B cell (primary cell): ENCODE measurements around the gene PLCB4. TPM values are rescaled to one million over a fixed set of nuclear protein-coding genes. Genes with fewer than 3 reads are reported as not detected.

ENCODE experiments used
- ATAC-seq: fragments of 200-7000 bp; cut with Tn5 transposase; one replicate; pipeline ENCODE4 v1.10.0; 2021; ENCODE audit warnings: low read depth, mild to moderate bottlenecking, moderate number of reproducible peaks, moderate library complexity
- CTCF ChIA-PET: fragments of 350-600 bp; sonication (Branson Sonifier 250); formaldehyde crosslinking; loops from one replicate; lab custom pipeline; 2021; ENCODE audit warnings: antibody characterized with exemption, inconsistent platforms; lab: Charles Lee
- POLR2A ChIA-PET: fragments of 350-600 bp; sonication (Branson Sonifier 250); formaldehyde crosslinking; loops from one replicate; lab custom pipeline; 2021; ENCODE audit warnings: antibody characterized with exemption; lab: Charles Lee
- DNase-seq: peaks from one replicate; pipeline ENCODE4 v3.0.0; 2013
- H2AFZ ChIP-seq: 2 replicates; pipeline ENCODE4 v1.6.1; 2012; ENCODE audit warnings: mild to moderate bottlenecking, low read depth, low read length; ENCODE audit not compliant: insufficient read depth, poor library complexity, severe bottlenecking
- H3K27ac ChIP-seq, 2 donors: 1 replicate in 1 of 2; 2 replicates in 1 of 2; pipeline ENCODE4 v1.5.1; 2012 to 2013; ENCODE audit warnings: low read length in 2 of 2, mild to moderate bottlenecking in 2 of 2, moderate library complexity in 1 of 2
- H3K27me3 ChIP-seq, 4 experiments: fragments of 200-600 bp in 1 of 4; sonication (generic) in 1 of 4; replicated peaks in 1 of 4; 1 replicate in 2 of 4; 2 replicates in 2 of 4; pipeline versions ENCODE4 v1.6.1 to v1.7.0; 2013 to 2016; ENCODE audit warnings: low read length in 3 of 4, mild to moderate bottlenecking in 2 of 4, mixed read lengths in 1 of 4, moderate library complexity in 1 of 4; ENCODE audit not compliant: insufficient read depth in 4 of 4, control insufficient read depth in 3 of 4; ENCODE audit errors: control extremely low read depth in 1 of 4
- H3K36me3 ChIP-seq, 2 experiments: replicated peaks in 1 of 2; 1 replicate in 1 of 2; 2 replicates in 1 of 2; pipeline versions ENCODE4 v1.6.1 to v1.7.1; 2013; ENCODE audit warnings: low read length in 1 of 2; ENCODE audit not compliant: insufficient read depth in 2 of 2, control insufficient read depth in 1 of 2; ENCODE audit errors: control extremely low read depth in 1 of 2, extremely low read depth in 1 of 2
- H3K4me1 ChIP-seq, 2 donors: fragments of 200-600 bp in 1 of 2; sonication (generic) in 1 of 2; 1 replicate in 1 of 2; 2 replicates in 1 of 2; pipeline versions ENCODE4 v1.5.1 to v1.6.1; 2013 to 2017; ENCODE audit warnings: low read length in 2 of 2; ENCODE audit not compliant: control insufficient read depth in 2 of 2, insufficient read depth in 2 of 2
- H3K4me2 ChIP-seq: replicated peaks from 2 replicates; pipeline ENCODE3; 2012; ENCODE audit warnings: mild to moderate bottlenecking, low read depth, low read length; ENCODE audit not compliant: poor library complexity, severe bottlenecking
- H3K4me3 ChIP-seq, 5 experiments: fragments of 200-600 bp in 1 of 5; sonication (generic) in 1 of 5; 1 replicate in 3 of 5; 2 replicates in 2 of 5; pipeline versions ENCODE4 v1.5.1 to v1.7.0; 2011 to 2016; ENCODE audit warnings: low read length in 4 of 5, mild to moderate bottlenecking in 4 of 5, low read depth in 2 of 5, control low read depth in 1 of 5, moderate library complexity in 1 of 5; ENCODE audit not compliant: insufficient read depth in 1 of 5; ENCODE audit errors: control extremely low read depth in 1 of 5, extremely low read depth in 1 of 5
- H3K79me2 ChIP-seq: fragments of 200-600 bp; sonication (generic); one replicate; pipeline ENCODE4 v1.6.0; 2016; ENCODE audit warnings: low read length; ENCODE audit not compliant: control insufficient read depth, insufficient read depth
- H3K9ac ChIP-seq: fragments of 200-600 bp; sonication (generic); 2 replicates; pipeline ENCODE4 v1.6.1; 2017; ENCODE audit warnings: mild to moderate bottlenecking, low read length, moderate library complexity
- H3K9me3 ChIP-seq, 3 donors: one replicate each; pipeline versions ENCODE4 v1.6.1 to v1.7.1; 2013; ENCODE audit warnings: low read length in 2 of 3; ENCODE audit not compliant: control insufficient read depth in 2 of 3, insufficient read depth in 1 of 3; ENCODE audit errors: control extremely low read depth in 1 of 3
- H4K20me1 ChIP-seq: 2 replicates; pipeline ENCODE4 v1.6.0; 2012; ENCODE audit warnings: mild to moderate bottlenecking, low read length; ENCODE audit not compliant: insufficient read depth, control insufficient read depth, poor library complexity, severe bottlenecking
- H3K27ac Mint-ChIP-seq: one replicate; pipeline ENCODE4 v1.8.0; 2021; ENCODE audit warnings: mixed read lengths
- H3K27me3 Mint-ChIP-seq: one replicate; pipeline ENCODE4 v1.8.0; 2021; ENCODE audit warnings: mixed read lengths
- H3K4me1 Mint-ChIP-seq: one replicate; pipeline ENCODE4 v1.8.0; 2021; ENCODE audit warnings: mixed read lengths
- H3K4me3 Mint-ChIP-seq: one replicate; pipeline ENCODE4 v1.8.0; 2021; ENCODE audit warnings: mixed read lengths
- H3K9me3 Mint-ChIP-seq: one replicate; pipeline ENCODE4 v1.8.0; 2022; ENCODE audit warnings: mixed read lengths; ENCODE audit not compliant: insufficient read depth
- CTCF ChIP-seq: fragments of 200-600 bp; IDR thresholded peaks from one replicate; pipeline ENCODE4 v1.8.0; 2022; ENCODE audit warnings: antibody characterized with exemption, mild to moderate bottlenecking
- EZH2 ChIP-seq: IDR thresholded peaks from 2 replicates; pipeline ENCODE4 v1.6.1; 2012; ENCODE audit warnings: borderline replicate concordance, low read depth, mild to moderate bottlenecking, moderate library complexity, low read length; ENCODE audit not compliant: insufficient read depth, poor library complexity, severe bottlenecking
- WGBS: methylation state at CpG from one replicate; pipeline ENCODE4 v1.1.5; 2013; ENCODE audit warnings: missing lambda C conversion rate; ENCODE audit not compliant: insufficient coverage; 5-methylcytosine and 5-hydroxymethylcytosine counted together
- intact Hi-C: fragments of 100-400 bp; cut with micrococcal nuclease; formaldehyde crosslinking; loops from one replicate; pipeline ENCODE4 v1.10.0; 2022
- polyA plus RNA-seq: library from polyadenylated mRNA; depleted of rRNA; stranded (reverse); fragments of >200 nt; gene quantifications from 2 replicates; pipeline ENCODE4 v1.2.3, GENCODE V29; 2012
- total RNA-seq, 2 donors: library from RNA; stranded (reverse); fragments of 120-200 nt in 1 of 2; gene quantifications; 1 replicate in 1 of 2; 2 replicates in 1 of 2; pipeline versions ENCODE4 v1.2.3 to v1.2.4, GENCODE V29; 2013 to 2022

The PLCB4 gene
- total and polyA plus RNA-seq, 2 donors (not counting 1 experiment from before 2014, with no cell fraction given), result not detected

GRCh38 chr20:9475456-9475855 is 406.6 kb downstream of the PLCB4 start:
- no peak overlapping the region for H3K9ac ChIP-seq
- no peaks in the 10 kb centered on the region for H4K20me1 ChIP-seq
- Mint-ChIP-seq H3K4me1 (no peaks in the 10 kb centered on the region), H3K27ac (no peak overlapping the region), H3K4me3 (no peak overlapping the region), H3K9me3 (no peaks in the 10 kb centered on the region), H3K27me3 (no peaks in the 10 kb centered on the region)
- no peaks in the 10 kb centered on the region for H3K4me1 ChIP-seq
- no peaks in the 10 kb centered on the region for H3K36me3 ChIP-seq
- intact Hi-C loops, result no loop called here
- H3K4me2 ChIP-seq, result no peak overlapping the region
- ChIA-PET POLR2A (no interaction called here), CTCF (no interaction called here)
- no peak for DNase-seq
- no peak overlapping the region for H3K27ac ChIP-seq
- ATAC-seq, result no peak
- H3K9me3 ChIP-seq, result no peaks in the 10 kb centered on the region
- no peaks in the 10 kb centered on the region for H3K79me2 ChIP-seq
- TF ChIP-seq EZH2 (no peak), CTCF (no peak)
- no peak overlapping the region for H3K4me3 ChIP-seq
- H2AFZ ChIP-seq, result no peak overlapping the region
- H3K27me3 ChIP-seq, result no peaks in the 10 kb centered on the region

- intact Hi-C loops, result no loop called here
- ChIA-PET CTCF (no interaction called here), POLR2A (no interaction called here)
- Histone ChIP-seq H3K9ac (no peak overlapping the region), H3K4me3 (no peak overlapping the region), H3K27ac (no peak overlapping the region), H3K36me3 (no peaks in the 10 kb centered on the region), H3K27me3 (no peaks in the 10 kb centered on the region), H3K9me3 (no peaks in the 10 kb centered on the region), H3K4me1 (peaks cover 0 to under 1% of the 10 kb centered on the region in 2 donors), H3K79me2 (no peaks in the 10 kb centered on the region), H4K20me1 (no peaks in the 10 kb centered on the region), H2AFZ (no peak overlapping the region), H3K4me2 (no peak overlapping the region)
- no CpG with 5 or more reads among the region's 4 CpGs for WGBS
- Mint-ChIP-seq H3K27ac (no peak overlapping the region), H3K4me3 (no peak overlapping the region), H3K9me3 (no peaks in the 10 kb centered on the region), H3K27me3 (no peaks in the 10 kb centered on the region), H3K4me1 (no peaks in the 10 kb centered on the region)
- TF ChIP-seq CTCF, result no peak
- TF ChIP-seq EZH2, result no peak
- DNase-seq (no peak), ATAC-seq (no peak)
These were observed 407.3 kb downstream of the PLCB4 start for GRCh38 chr20:9476174-9476573.
